ENCODE data around the gene GPR161. TPM values are rescaled to one million over a fixed set of nuclear protein-coding genes. Genes with fewer than 3 reads are reported as not detected.
A peak's percentile ranks its signal among the peaks of the same experiment; 100 is the strongest.

GPR161 gene
- total and polyA plus RNA-seq, 10 of the 15 experiments (the other 5 are each of a cell fraction or from before 2014, with no cell fraction given): 0.07 to 0.49 (median 0.34) TPM; not detected in 2

GRCh38 chr1:168178638-168179437 lies 42.1 kb upstream of the GPR161 start, which contains the start of gene TIPRL:
Gene TIPRL (plus strand): TSS chr1:168178962. CDS start chr1:168179078, 116 bp downstream.
- H4K20me1 ChIP-seq (ENCODE audit: control insufficient read depth, insufficient read depth): no peaks in the 10 kb centered on the region
- FAIRE-seq: peak; percentile 95
- ATAC-seq: peak; percentile 93
- peak within 1 kb of the TSS; percentile 95 for H3K27ac ChIP-seq (ENCODE audit: control insufficient read depth, insufficient read depth)
- BruUV-seq (replicated peaks): no TSS peak
- ChIA-PET POLR2A (interaction anchor here (0.9 to 3.4 kb wide), 4 partner anchors 8 to 47 kb away, joined by 3 to 21 read pairs (median 6); partner anchors contain the start of gene SFT2D2), RAD21 (ENCODE audit: unreplicated experiment) (interaction anchor here (1.1 to 1.8 kb wide), 4 partner anchors 48 to 251 kb away, joined by 3 to 13 read pairs (median 4); partner anchors contain the start of gene SFT2D2), CTCF (interaction anchor here (1.0 to 2.1 kb wide), 5 partner anchors 8 to 164 kb away, joined by 3 to 13 read pairs (median 3); no protein-coding TSS in a partner anchor), SMC1A (ENCODE audit: uncharacterized antibody, unreplicated experiment) (interaction anchor here (1.2 to 2.1 kb wide), 5 partner anchors 8 to 16 kb away, joined by 3 to 10 read pairs (median 5); no protein-coding TSS in a partner anchor)
- 1% methylated on average over 55 of the region's 56 CpGs for WGBS (ENCODE audit: insufficient coverage, insufficient replicate concordance, low lambda C conversion rate, missing lambda C conversion rate)
- peak within 1 kb of the TSS; percentile 91 for H3K4me3 ChIP-seq
- H3K9ac ChIP-seq (ENCODE audit: control insufficient read depth, insufficient read depth, low read length): peak within 1 kb of the TSS; percentile 94
- in situ Hi-C loops (cut with MboI) (no loop called here), intact Hi-C loops (cut with micrococcal nuclease; ENCODE audit: unreplicated experiment) (loop anchor here (2.0 to 10.0 kb wide), 2 partner anchors 48 to 244 kb away; partner anchors contain the start of genes DCAF6, MPC2 and SFT2D2)
- H3K36me3 ChIP-seq (ENCODE audit: control insufficient read depth in 2 of 2, insufficient read depth in 2 of 2, low read length in 1 of 2): no peaks in the 10 kb centered on the region
- DNase-seq (ENCODE audit: low read depth, low spot score): peak; percentile 89
- no peaks in the 10 kb centered on the region; the same call in 1 of the 2 replicates for H3K4me1 ChIP-seq (ENCODE audit: control insufficient read depth, insufficient read depth, low read length)
- H3K27me3 ChIP-seq (replicated peaks in 1 of 2; ENCODE audit: control insufficient read depth in 2 of 2, insufficient read depth in 2 of 2, low read length in 1 of 2): no peaks in the 10 kb centered on the region
- H3K9me3 ChIP-seq (replicated peaks; ENCODE audit: control insufficient read depth, insufficient read depth, low read length): no peaks in the 10 kb centered on the region; the same call in 2 of the 3 replicates
- H2AFZ ChIP-seq (ENCODE audit: control insufficient read depth, low read depth, low read length): peak within 1 kb of the TSS; percentile 97
- H3K4me2 ChIP-seq (ENCODE audit: control insufficient read depth, insufficient read depth): peak within 1 kb of the TSS; percentile 89
- peaks cover 36% of the 10 kb centered on the region for H3K79me2 ChIP-seq (ENCODE audit: control insufficient read depth, insufficient read depth, low read length)
- TF ChIP-seq IKZF2 (IDR thresholded peaks at IDR 0.05) (peak; percentile 94 to 95), WRNIP1 (IDR thresholded peaks at IDR 0.05; ENCODE audit: borderline replicate concordance, low read depth, low read length) (no peak), ESRRA (IDR thresholded peaks at IDR 0.05; ENCODE audit: low read length) (no peak), FOS (IDR thresholded peaks at IDR 0.05; ENCODE audit: borderline replicate concordance, extremely low read depth, insufficient read length) (no peak), GABPA (IDR thresholded peaks at IDR 0.05; ENCODE audit: low read depth) (peak; percentile 94), JUNB (IDR thresholded peaks at IDR 0.05) (peak; percentile 34; the same call in 1 of the 2 replicates), RAD21 (IDR thresholded peaks at IDR 0.05; ENCODE audit: insufficient read depth, low read depth, low read length) (peak; percentile 25; the same call in 1 of the 2 replicates), ZNF217 (IDR thresholded peaks at IDR 0.05) (no peak; the same call in 1 of the 2 replicates), NFXL1 (IDR thresholded peaks at IDR 0.05; ENCODE audit: borderline replicate concordance) (no peak), ZNF24 (IDR thresholded peaks at IDR 0.05) (no peak), CBFB (IDR thresholded peaks at IDR 0.05; ENCODE audit: low read depth) (no peak), ZNF622 (IDR thresholded peaks at IDR 0.05) (no peak), TCF3 (IDR thresholded peaks at IDR 0.05; ENCODE audit: borderline replicate concordance, insufficient read depth, low read depth, low read length) (no peak), USF1 (IDR thresholded peaks at IDR 0.05; ENCODE audit: borderline replicate concordance, extremely low read length, insufficient read depth, low read depth, low read length) (no peak), NFIC (IDR thresholded peaks at IDR 0.05; ENCODE audit: low read depth, low read length) (no peak), MEF2B (IDR thresholded peaks at IDR 0.05; ENCODE audit: partially characterized antibody, poor library complexity, severe bottlenecking) (no peak), BACH1 (IDR thresholded peaks at IDR 0.05; ENCODE audit: borderline replicate concordance) (peak; percentile 38; the same call in 1 of the 2 replicates), NBN (IDR thresholded peaks at IDR 0.05) (peak; percentile 98)
- TF ChIP-seq, protein P1, sequence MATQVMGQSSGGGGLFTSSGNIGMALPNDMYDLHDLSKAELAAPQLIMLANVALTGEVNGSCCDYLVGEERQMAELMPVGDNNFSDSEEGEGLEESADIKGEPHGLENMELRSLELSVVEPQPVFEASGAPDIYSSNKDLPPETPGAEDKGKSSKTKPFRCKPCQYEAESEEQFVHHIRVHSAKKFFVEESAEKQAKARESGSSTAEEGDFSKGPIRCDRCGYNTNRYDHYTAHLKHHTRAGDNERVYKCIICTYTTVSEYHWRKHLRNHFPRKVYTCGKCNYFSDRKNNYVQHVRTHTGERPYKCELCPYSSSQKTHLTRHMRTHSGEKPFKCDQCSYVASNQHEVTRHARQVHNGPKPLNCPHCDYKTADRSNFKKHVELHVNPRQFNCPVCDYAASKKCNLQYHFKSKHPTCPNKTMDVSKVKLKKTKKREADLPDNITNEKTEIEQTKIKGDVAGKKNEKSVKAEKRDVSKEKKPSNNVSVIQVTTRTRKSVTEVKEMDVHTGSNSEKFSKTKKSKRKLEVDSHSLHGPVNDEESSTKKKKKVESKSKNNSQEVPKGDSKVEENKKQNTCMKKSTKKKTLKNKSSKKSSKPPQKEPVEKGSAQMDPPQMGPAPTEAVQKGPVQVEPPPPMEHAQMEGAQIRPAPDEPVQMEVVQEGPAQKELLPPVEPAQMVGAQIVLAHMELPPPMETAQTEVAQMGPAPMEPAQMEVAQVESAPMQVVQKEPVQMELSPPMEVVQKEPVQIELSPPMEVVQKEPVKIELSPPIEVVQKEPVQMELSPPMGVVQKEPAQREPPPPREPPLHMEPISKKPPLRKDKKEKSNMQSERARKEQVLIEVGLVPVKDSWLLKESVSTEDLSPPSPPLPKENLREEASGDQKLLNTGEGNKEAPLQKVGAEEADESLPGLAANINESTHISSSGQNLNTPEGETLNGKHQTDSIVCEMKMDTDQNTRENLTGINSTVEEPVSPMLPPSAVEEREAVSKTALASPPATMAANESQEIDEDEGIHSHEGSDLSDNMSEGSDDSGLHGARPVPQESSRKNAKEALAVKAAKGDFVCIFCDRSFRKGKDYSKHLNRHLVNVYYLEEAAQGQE (IDR thresholded peaks at IDR 0.05; ENCODE audit: low read depth, low read length): no peak
